ENCODE results near the gene SCAND1.

DNA sequence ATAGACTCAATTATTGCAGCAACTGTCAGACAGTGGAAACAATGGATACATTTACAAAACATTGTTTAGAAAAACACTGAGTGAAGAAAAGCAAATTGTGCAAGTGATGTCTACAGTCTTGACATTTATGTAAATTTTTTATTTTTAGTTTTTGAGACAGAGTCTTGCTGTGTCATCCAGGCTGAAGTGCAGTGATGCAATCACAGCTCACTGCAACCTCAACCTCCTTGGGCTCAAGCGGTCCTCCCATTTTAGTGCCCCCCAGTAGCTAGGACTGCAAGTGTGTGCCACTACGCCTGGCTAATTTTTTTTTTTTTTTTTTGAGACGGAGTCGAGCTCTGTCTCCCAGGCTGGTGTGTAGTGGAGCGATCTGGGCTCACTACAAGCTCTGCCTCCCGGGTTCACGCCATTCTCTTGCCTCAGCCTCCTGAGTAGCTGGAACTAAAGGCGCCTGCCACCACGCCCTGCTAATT, 23.8 kb upstream of the SCAND1 start:
- TF ChIP-seq EZH2phosphoT487 (IDR thresholded peaks at IDR 0.05; ENCODE audit: borderline replicate concordance, low read length) = no peak
- TF ChIP-seq, protein P1, sequence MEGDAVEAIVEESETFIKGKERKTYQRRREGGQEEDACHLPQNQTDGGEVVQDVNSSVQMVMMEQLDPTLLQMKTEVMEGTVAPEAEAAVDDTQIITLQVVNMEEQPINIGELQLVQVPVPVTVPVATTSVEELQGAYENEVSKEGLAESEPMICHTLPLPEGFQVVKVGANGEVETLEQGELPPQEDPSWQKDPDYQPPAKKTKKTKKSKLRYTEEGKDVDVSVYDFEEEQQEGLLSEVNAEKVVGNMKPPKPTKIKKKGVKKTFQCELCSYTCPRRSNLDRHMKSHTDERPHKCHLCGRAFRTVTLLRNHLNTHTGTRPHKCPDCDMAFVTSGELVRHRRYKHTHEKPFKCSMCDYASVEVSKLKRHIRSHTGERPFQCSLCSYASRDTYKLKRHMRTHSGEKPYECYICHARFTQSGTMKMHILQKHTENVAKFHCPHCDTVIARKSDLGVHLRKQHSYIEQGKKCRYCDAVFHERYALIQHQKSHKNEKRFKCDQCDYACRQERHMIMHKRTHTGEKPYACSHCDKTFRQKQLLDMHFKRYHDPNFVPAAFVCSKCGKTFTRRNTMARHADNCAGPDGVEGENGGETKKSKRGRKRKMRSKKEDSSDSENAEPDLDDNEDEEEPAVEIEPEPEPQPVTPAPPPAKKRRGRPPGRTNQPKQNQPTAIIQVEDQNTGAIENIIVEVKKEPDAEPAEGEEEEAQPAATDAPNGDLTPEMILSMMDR (IDR thresholded peaks at IDR 0.05; ENCODE audit: low read depth, low read length, poor library complexity, severe bottlenecking) = no peak
